ENCODE measurements around the gene TRPM1.
A peak's percentile ranks its signal among the peaks of the same experiment; 100 is the strongest.

The TRPM1 gene

DNA sequence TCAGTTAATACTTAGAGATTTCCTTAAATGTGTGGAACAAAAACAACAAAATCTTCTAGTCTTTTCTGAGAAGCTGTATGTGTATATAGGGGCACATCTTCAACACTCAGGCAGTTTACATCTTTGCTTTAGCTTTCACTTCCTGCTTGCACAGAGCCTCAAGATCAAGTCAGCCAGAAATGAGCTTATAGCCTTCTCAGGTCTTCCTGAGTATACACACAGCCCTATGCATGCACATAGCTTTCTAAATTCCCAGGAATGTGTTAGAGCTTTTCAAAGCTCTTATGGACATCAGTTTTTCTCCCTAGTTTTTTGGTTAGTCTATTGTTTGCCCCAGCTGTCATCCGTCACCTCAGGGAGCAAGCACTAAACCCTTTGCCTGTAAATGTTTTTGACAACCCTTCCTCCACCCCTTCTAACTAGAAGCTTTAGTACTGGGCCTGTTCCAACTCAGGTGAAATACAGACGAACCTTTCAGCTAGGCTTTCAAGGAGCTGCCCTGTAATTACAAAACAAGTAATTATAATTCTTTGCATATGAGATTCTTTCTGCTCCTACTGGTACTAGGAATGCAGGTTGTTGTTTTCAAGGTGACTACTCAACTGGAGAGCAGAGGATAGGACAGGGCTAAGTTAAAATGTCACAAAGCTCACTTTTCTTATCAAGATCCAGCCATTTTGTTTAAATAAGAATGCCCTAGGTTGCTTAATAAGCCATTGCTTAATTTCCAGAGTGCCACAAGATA lies 87.5 kb downstream of the TRPM1 start:
- DNase-seq, result no peak

DNA sequence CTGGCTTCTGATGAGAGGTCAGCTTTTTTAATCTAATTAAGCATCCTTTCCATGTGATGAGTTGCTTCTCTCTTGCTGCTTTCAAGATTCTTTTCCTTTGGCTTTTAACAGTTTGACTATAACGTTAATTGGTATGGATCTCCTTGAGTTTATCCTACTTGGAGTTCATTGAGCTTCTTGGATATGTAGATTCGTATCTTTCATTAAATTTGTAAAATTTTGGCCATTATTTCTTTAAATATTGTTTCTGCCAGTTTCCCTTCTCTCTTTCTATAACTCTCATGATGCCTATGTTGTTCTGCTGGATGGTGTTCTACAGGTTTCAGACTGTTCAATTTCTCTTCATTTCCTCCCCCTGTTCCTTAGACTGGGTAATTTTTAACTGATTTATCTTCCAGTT lies 89.1 kb downstream of the TRPM1 start:
- DNase-seq, result no peak

DNA sequence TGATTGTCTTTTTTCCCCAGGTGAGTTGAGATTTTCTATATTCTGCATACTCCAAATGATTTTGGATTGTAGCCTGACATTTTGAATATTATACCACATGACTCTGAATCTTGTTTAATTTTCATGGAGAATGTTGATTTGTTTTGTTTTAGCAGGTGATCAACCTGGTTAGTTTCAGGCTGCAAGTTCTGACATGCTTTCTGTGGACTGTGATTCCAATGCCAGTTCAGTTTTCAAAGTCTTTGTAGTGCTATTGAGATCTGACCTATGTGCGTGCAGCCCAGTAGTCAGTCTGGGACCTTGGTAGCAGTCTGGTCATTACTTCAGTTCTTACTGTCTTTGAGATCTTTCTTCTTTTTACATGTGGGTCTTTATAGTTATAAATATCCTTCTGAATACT lies 91.5 kb downstream of the TRPM1 start:
- no peak for DNase-seq

DNA sequence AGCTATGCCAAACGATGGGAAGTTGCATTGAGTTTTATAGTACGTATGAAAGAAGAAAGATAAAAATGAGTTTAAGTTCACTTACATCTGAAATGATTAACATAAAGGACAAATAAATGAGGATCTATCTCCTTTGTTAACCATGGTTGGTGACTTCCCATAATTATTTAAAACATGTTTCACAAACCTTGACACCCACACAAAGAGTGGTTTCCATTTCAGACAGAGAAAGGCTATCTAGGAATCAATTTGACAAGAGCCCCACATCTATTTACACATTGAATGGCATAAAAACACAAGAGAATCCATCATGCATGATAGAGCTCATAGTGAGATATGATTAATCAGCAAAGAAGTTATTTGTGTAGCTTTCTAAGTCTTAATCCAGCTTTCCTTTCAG lies 95.9 kb downstream of the TRPM1 start:
- DNase-seq, result peak; percentile 2

DNA sequence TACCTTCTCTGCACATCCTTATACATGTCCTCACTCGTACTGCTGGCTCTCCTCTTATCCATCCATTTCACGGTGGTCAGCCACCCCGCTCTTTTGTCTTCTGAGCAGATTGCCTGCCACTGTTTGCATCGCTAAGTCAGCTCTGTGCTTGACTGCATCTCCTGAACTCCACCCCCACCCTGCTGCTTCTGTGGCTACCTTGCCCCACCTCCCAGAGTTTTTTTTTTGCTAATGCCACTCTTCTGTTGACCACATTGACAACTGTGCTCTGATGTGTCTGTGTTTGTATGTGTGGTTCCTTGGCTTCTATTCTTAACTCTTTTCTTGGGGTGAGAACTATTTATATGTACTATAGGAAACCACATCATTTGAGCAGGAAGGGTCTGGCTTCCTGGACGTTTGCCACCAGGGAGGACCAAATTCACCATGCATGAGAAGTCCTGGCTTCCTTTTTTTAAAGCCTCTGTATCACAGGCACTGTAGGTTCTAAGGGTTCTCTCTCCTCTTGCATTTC lies 97.2 kb downstream of the TRPM1 start:
- peak; percentile 59 for DNase-seq

DNA sequence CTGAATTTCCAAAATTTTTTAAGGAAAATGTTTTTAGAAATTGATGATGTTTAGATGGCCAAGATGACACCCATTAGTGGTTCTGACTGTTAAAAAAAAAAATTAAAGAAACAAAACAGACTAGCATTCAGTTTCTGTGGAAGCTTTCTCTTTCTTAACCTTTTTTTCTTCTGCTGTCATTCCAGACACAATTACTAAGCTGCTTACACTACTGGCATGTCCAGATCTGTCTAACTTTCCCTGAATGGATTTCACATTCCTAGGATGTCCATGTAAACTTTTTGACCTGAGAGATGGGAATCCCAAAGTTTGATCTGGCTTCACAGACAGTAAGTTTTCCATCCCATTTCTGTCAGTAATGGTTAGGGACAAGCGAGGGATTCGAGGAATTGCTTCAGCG lies 99.8 kb downstream of the TRPM1 start:
- no peak for DNase-seq

DNA sequence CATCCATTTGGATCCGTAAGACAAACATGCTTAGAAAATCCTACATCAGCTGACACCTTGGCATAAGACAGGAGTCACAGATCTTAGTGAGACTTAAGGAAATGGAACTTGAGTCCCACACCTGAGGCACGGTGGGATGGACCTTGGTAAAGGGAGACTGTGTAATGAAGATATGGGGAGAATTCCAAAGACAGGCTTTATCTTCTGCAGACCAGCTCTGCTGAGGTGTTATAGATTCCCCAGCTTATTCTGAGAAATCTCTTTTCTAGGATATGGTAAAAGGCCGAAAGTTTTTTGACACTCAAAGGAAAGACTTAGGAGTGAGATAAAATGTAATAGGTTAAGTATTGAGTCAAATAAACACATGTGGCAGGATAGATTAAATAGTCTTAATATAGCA lies 101.8 kb downstream of the TRPM1 start:
- no peak for DNase-seq

DNA sequence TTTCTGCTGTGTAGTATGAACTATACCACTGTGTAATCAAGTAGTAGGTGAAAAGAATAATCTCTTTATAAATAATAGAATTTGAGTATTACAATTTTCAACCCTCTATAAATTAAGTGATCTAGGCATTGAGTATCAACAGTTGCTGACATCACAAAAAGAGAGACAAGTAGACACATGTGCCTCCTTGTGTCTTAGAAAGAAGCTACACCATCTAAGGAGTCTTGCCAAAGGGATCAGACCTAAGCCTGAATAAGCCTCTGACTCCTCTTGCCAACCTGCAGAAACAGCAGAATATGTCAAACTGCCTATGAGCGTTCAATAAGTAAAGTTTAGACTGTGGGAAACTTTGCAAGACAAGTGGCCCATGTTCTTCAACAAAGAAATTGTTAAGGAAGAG lies 104.3 kb downstream of the TRPM1 start:
- no peak for DNase-seq

DNA sequence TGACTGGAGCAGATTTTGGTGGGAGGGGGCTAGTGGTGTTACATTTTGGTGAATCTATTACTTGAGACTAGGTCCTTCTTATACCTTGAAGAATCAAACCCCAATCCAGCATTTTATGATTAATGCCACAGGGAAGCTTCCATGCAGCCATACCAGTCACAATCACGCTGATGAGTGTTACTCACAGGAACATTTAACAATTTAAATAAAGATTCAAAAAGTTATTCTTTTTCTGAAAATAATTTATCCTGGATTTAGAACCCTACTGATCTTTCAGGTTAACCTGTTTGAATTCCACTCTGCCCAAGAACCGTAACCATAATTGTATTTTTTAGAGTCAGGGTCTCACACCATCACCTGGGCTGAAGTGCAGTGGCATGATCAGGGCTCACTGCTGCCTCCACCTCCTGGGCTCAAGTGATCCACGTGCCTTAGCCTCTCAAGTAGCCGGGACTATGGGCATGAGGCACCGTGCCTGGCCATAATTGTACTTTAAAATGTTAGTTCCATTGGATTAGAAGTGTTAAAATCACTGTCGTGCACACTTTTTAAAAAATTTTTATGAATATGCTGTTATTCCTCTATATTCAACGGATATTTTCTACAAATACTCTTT lies 109.2 kb downstream of the TRPM1 start:
- DNase-seq, result no peak

DNA sequence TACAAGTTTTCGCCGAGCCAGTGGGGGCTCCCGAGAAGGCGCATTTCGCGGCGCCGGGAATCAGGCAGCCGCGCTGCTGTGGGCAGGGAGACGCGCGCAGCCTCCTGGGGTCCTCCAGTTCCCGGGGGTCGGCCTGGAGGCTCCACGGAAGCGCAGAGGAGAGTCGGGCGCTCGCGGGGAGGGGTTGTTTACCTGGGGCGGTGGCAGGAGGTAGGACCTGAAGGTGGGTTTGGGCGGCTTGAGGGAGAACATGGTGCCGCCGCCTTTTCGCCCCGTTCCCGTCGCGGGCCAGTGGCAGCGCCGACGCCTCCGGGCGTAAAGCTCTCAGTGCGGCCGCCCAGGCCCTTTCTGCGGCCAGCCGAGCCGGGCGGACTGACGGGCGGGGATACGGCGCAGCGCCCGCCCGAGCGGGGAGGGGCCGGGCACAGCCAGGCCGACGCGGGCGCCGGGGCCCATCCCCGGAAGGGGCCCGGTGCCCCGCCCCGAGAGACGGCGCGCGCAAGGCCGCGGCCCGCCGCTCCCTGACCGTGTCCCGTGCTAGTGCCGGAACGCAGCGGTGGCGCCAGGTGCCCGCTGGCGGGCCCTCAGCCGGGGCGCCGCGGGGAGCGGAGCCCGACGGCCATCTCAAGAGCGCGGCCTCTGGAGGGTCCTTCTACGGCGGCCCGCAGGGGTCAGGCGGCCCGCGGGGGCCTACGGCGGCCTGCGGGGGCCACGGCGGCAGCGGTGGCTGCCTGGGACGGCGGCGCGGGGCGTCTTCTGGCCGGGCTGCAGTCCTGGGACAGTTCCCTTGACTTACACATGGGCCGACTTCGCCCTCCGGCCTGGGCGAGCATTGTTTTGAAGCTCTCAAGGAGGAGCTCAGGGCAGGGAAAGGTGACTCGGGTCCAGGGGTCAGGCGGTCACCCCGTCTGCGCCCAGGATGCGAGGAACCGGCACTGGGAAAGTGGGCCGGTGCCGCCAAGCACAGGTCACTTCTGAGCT lies 110.0 kb downstream of the TRPM1 start, which contains the start of gene MTMR10:
Gene MTMR10, minus strand, starts transcription at position 374 of the 981 bp plus-strand sequence. Its CDS starts 122 bp downstream, at position 252.
- peak; percentile 75 for DNase-seq

DNA sequence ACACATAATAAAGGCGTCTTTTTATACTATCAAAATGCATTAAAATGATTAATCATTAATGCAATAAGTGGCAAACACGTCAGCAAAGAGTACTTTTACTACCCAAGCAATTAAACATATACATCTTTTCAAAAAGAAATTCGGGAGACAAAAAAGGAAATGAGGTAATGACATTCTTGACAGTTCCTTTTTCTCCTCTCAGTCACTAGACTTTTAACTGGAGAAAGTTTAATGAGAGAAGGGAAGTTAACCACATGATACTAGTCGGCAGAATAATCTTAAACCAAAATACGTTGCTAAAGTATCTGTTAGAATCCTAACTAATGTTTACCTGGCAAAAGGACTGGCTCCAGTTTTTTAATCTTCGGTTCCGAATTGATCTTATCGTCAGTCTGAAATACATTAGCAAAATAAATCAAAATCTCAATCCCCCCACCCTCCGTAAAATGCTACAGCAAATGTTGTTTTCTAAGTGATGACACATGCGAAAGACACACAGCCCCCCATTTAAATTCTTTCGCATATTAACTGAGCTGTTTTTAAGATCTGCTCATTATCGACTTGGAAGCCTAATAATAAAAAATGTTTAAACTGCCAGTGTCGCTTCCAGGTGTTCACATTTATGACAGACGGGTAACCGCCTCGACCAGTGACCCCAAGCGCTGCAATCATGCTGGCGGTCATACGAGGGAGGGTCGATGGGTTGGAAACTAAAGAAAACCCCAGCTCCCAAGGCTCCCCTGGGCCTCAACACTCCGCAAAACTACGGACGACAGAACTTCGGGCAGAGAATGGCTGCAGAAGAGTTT lies 110.9 kb downstream of the TRPM1 start:
- DNase-seq, result peak; percentile 19

DNA sequence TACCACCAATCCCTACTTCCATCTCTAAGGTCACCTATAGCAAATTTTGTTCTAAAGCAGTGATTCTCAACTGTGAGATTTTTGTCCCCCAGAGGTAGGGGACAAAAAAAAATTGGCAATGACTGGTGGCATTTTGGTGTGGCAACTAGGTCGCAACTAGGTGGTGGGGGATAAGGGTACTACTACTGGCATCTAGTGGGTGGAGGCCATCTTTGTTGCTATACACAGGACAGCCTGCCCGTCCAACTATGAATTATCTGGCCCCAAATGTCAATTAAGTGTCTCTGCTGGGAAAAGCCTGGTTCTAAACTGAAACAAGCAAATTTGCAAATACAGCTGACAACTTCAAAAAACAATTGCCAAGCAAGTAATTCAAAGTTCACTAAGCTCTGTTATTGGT lies 111.5 kb downstream of the TRPM1 start:
- DNase-seq, result no peak

DNA sequence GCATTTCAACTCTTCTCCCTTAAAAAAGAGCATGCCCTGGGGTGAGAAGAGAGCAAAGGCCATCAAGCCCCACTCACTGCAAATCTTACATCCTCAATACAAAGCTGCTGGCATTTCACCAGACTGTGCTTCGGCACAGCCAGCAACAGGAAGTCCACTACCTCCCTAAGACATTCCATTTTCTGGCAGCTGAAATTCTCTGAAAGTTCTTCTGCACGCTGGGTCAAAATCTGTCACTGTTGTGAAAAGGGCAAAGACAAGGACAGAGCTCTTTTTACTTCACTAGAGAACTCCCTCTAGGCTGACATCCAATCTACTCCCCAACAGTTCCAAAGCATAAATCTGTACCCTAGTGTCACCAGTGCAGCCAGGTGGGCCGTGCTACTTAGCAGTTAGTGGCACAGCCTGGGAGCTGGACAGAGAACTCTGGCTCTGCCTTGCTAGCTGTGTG lies 116.4 kb downstream of the TRPM1 start:
- no peak for DNase-seq

DNA sequence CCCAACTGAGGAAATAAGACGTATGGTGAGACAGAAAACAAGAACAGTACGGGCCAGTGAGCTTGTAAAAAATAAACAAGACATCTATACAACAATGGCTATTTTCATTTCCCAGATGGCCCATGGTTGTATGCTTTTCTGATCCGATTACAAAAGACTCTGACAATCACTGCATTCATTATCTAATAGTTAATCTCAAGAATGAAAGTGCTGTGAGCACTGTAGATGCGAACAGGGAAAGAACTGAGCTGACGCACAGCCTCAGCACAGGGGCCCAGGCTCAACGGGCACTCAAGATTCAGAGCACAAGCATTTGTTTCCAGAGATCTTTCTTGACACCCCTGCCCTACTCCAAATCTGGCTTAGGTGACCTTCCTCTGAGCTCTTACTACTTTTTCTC lies 117.0 kb downstream of the TRPM1 start:
- peak; percentile 9 for DNase-seq

DNA sequence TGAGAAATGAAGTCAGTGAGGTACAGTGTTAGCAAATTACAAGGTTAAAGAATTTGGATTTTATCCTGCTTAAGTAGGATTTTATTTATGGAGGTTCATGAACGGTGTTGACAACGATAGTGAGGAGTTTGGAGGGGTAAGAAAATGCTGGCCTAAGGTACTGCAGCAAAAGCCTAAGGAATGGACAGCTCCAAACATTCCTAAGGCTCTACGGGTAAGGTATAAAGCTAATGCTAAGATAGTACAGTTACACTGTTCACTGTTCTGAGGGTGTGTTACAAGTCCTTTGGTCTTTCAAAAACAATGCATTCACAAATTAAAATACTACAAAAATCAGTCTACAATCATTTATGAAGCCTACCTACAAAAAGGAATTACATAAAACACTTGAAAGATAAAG lies 117.4 kb downstream of the TRPM1 start:
- no peak for DNase-seq

DNA sequence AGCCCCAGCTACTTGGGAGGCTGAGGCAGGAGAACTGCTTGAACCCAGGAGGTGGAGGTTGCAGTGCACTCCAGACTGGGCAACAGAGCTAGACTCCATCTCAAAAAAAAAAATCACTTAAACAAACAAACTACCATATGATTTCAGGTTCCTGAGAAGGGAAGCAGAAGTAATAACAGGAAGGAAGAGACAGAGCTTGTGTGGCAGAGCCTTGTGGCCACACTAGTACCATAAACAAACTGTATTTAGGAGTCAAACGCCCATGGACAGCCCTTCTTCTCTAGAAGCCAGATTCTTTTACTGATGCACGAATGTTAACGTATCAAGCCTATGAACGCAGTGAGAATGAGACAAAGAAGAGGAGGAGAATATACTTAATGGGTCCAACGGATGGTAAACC lies 122.1 kb downstream of the TRPM1 start:
- DNase-seq, result no peak

DNA sequence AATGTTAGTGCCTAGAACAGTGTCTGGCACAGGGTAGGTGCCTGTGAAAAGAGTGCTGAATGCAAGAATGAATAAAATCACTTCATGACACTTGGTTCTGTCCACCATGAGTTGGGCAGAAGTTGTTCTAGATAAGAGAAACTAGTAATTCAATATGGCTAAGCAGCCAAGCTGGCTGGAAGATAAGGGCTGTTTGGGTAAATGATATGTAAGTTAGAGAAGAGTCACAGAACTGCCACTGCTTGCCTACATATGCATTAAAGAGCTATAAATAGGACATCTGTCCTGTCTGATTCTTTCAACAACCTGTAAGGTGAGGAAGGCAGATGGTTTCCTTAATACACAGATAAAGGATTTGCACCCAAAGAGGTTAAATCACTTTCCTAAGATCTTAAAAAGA lies 123.2 kb downstream of the TRPM1 start:
- DNase-seq, result no peak

DNA sequence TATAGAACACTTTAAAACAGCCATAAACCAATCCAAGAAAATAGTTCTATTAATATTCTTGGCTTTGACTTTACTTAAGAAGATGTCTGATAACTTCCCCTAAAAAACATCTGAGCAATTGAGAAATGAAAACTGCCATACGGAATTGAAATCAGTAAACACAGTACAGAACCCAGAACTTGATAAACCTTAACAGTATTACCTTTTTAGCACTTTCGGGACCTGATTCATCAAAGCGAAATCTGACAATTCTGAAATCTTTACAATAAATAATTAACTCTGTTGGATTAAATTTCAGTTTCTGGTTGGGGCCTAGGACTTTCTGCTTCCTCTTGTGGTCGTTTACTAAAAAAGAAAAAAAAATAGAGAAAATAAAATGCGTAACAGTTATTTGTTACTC lies 127.4 kb downstream of the TRPM1 start:
- DNase-seq, result no peak

DNA sequence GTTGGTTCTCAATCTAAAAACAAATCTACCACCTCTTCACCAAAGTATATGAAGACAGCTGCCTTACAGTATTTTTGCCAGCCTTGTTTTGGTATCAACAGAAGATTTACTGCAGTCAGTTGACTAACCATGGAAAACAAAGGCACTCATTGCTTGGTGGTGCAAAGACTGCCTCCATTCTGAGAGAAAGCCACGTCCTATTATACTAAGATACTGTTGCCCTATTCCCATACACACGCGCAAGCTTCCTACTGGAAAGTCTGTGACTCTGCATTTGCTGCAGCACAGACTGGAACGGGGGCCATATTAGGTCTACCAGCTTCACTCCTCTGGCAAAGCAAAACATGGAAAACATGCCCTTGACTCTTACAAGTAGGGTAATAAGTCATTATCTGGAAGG lies 128.1 kb downstream of the TRPM1 start:
- DNase-seq, result no peak

DNA sequence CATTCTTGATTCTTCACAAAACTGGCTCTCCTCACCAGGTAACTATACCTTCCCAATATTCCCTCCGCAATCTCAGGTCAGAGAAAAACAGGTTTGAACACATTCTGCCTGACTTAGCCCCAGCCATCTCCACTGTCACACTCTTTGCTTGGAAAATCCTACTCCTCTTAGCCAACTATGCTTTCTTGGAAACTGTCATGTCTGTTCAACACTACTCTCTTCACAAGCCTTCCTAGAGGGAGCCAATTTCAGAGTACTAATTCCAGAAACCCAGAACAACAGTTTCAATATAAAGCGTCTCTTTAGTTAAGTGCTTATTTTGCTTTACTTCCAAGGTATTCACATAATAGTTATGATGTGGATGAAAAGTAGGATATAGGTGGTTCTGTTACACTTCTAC lies 131.8 kb downstream of the TRPM1 start:
- no peak for DNase-seq

DNA sequence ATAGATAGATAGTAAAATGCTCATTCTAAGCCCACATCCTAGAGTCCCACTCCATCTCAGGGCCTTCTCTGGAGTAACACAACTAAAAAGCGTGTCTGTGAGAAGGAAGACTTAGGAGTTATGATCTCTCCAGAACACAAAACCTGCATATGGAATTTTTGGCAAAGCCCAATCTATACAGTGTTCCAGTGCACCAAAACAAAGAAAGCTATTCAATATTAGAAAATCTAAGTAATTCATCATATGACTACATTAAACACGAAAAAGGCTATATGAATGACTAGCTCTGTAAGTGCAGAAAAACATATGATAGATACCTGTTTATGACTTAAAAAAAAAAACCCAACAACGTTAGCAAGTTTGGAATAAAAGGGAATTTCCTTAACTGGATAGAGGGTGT lies 137.8 kb downstream of the TRPM1 start:
- no peak for DNase-seq

DNA sequence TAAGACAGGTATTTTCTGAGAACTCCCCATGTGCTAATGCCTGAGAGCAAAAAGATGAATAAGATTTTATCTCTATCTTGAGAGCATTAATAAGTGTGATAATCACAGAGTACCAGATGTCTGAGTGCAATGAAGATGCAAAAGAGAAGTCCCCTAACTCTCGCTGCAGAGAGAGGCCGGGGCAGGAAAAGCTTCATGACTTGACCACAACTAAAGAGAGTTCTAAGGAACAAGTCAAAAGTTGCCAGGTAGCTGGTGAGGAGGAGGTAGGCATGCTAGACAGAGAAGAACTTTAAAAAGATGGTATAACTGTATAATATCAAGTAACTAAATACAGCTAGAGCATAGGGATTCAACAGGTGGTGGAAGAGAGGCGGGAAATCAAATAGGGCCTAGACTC lies 138.9 kb downstream of the TRPM1 start:
- DNase-seq, result no peak

All from NCI-H146 (cell line).